H1 (cell line): ENCODE measurements around the gene GRIK1. TPM values are rescaled to one million over a fixed set of nuclear protein-coding genes. Genes with fewer than 3 reads are reported as not detected.

ENCODE experiments used
- CTCF ChIA-PET: fragments of 300-600 bp; sonication (Branson Sonifier 250); formaldehyde crosslinking; loops from one replicate; lab custom pipeline; 2021; ENCODE audit not compliant: partially characterized antibody; lab: Charles Lee
- POLR2A ChIA-PET: fragments of 300-600 bp; sonication (Branson Sonifier 250); formaldehyde crosslinking; loops from one replicate; lab custom pipeline; 2021; ENCODE audit warnings: inconsistent platforms; ENCODE audit not compliant: partially characterized antibody; lab: Charles Lee
- DNase-seq, 2 experiments: peaks; one replicate each; pipeline versions ENCODE4 v3.0.0 to v3.0.0-alpha.2; 2010 to 2022; ENCODE audit warnings: low spot score in 2 of 2, low read depth in 1 of 2, mixed read lengths in 1 of 2
- FAIRE-seq: peaks from 2 replicates; lab custom pipeline; 2011; peaks lifted over from hg19 to GRCh38; lab: Jason Lieb, UNC
- H2AFZ ChIP-seq: 2 replicates; pipeline ENCODE4 v1.8.1; 2012; ENCODE audit warnings: low read length, inconsistent platforms
- H2AK5ac ChIP-seq: 2 replicates; pipeline ENCODE4 v1.6.1; 2013; ENCODE audit warnings: low read depth, low read length
- H2BK120ac ChIP-seq: replicated peaks from 2 replicates; pipeline ENCODE3; 2013; ENCODE audit warnings: low read depth, low read length, inconsistent platforms
- H2BK12ac ChIP-seq: 2 replicates; pipeline ENCODE4 v1.6.1; 2013; ENCODE audit warnings: low read depth, low read length
- H2BK15ac ChIP-seq: 2 replicates; pipeline ENCODE4 v1.6.1; 2013; ENCODE audit warnings: low read length
- H2BK20ac ChIP-seq: 2 replicates; pipeline ENCODE4 v1.6.1; 2013; ENCODE audit warnings: low read length
- H2BK5ac ChIP-seq: 2 replicates; pipeline ENCODE4 v1.6.1; 2013; ENCODE audit warnings: low read depth, low read length
- H3K14ac ChIP-seq: 2 replicates; pipeline ENCODE4 v1.6.1; 2013; ENCODE audit warnings: inconsistent platforms; ENCODE audit not compliant: insufficient read length
- H3K18ac ChIP-seq: 2 replicates; pipeline ENCODE4 v1.6.1; 2013; ENCODE audit warnings: low read length; ENCODE audit errors: extremely low read depth
- H3K23ac ChIP-seq: 2 replicates; pipeline ENCODE4 v1.6.1; 2013; ENCODE audit warnings: inconsistent platforms; ENCODE audit not compliant: insufficient read length
- H3K23me2 ChIP-seq: 2 replicates; pipeline ENCODE4 v1.6.1; 2013; ENCODE audit warnings: low read depth, low read length
- H3K27ac ChIP-seq: 2 replicates; pipeline ENCODE4 v1.6.1; 2011; ENCODE audit warnings: low read depth, low read length, inconsistent platforms
- H3K27me3 ChIP-seq, 4 experiments: replicated peaks in 1 of 4; 1 replicate in 1 of 4; 2 replicates in 3 of 4; pipeline versions ENCODE4 v1.6.1 to v1.8.1; 2011 to 2013; ENCODE audit warnings: low read length in 3 of 4, mild to moderate bottlenecking in 3 of 4, inconsistent platforms in 2 of 4, mixed read lengths in 2 of 4, moderate library complexity in 1 of 4; ENCODE audit not compliant: control insufficient read depth in 3 of 4, insufficient read depth in 3 of 4; ENCODE audit errors: extremely low read depth in 1 of 4
- H3K36me3 ChIP-seq, 4 experiments: 2 replicates each; pipeline versions ENCODE4 v1.6.1 to v1.8.1; 2011 to 2013; ENCODE audit warnings: mild to moderate bottlenecking in 4 of 4, low read length in 3 of 4, moderate library complexity in 2 of 4, control low read depth in 1 of 4, inconsistent platforms in 1 of 4; ENCODE audit not compliant: insufficient read depth in 4 of 4, control insufficient read depth in 2 of 4
- H3K4ac ChIP-seq: replicated peaks from 2 replicates; pipeline ENCODE3; 2013; ENCODE audit warnings: low read length, low read depth, mixed read lengths, inconsistent platforms; ENCODE audit not compliant: insufficient read length
- H3K4me1 ChIP-seq, 4 experiments: replicated peaks in 1 of 4; 1 replicate in 1 of 4; 2 replicates in 3 of 4; pipeline versions ENCODE4 v1.6.1 to v1.8.1; 2011 to 2013; ENCODE audit warnings: low read length in 3 of 4, inconsistent platforms in 2 of 4, mixed read lengths in 1 of 4; ENCODE audit not compliant: insufficient read depth in 4 of 4, control insufficient read depth in 3 of 4
- H3K4me2 ChIP-seq, 2 experiments: 2 replicates each; pipeline versions ENCODE4 v1.6.1 to v1.8.1; 2011 to 2013; ENCODE audit warnings: low read depth in 2 of 2, low read length in 2 of 2, control low read depth in 1 of 2, inconsistent platforms in 1 of 2, mild to moderate bottlenecking in 1 of 2; ENCODE audit not compliant: insufficient read depth in 1 of 2
- H3K4me3 ChIP-seq, 4 experiments: fragments of 200-600, 300-600 bp in 1 of 4; sonication (generic), shearing (Covaris generic), sonication (Bioruptor Twin) in 1 of 4; 2 replicates each; pipeline versions ENCODE4 v1.5.1 to v1.8.1; 2011 to 2016; ENCODE audit warnings: low read length in 4 of 4, low read depth in 3 of 4, control low read depth in 2 of 4, inconsistent platforms in 2 of 4, mild to moderate bottlenecking in 2 of 4, mixed read lengths in 1 of 4, moderate library complexity in 1 of 4; ENCODE audit not compliant: insufficient read depth in 2 of 4; ENCODE audit errors: extremely low read depth in 1 of 4
- H3K56ac ChIP-seq: replicated peaks from 2 replicates; pipeline ENCODE3; 2013; ENCODE audit warnings: low read depth, mild to moderate bottlenecking, mixed read lengths, low read length, inconsistent platforms; ENCODE audit not compliant: insufficient read length
- H3K79me1 ChIP-seq: 2 replicates; pipeline ENCODE4 v1.6.1; 2013; ENCODE audit warnings: low read depth, low read length, control low read depth
- H3K79me2 ChIP-seq, 2 experiments: 2 replicates each; pipeline versions ENCODE4 v1.6.1 to v1.8.1; 2012 to 2013; ENCODE audit warnings: low read length in 2 of 2, mild to moderate bottlenecking in 2 of 2, inconsistent platforms in 1 of 2; ENCODE audit not compliant: insufficient read depth in 2 of 2, control insufficient read depth in 1 of 2
- H3K9ac ChIP-seq, 4 experiments: replicated peaks in 1 of 4; 1 replicate in 1 of 4; 2 replicates in 3 of 4; pipeline versions ENCODE4 v1.6.1 to v1.8.1; 2011 to 2013; ENCODE audit warnings: low read depth in 3 of 4, low read length in 3 of 4, control low read depth in 2 of 4, mild to moderate bottlenecking in 2 of 4, moderate library complexity in 2 of 4, inconsistent platforms in 1 of 4; ENCODE audit errors: extremely low read depth in 1 of 4
- H3K9me3 ChIP-seq, 2 experiments: 2 replicates each; pipeline versions ENCODE4 v1.6.1 to v1.8.1; 2012 to 2013; ENCODE audit warnings: mild to moderate bottlenecking in 2 of 2, moderate library complexity in 2 of 2, control low read depth in 1 of 2, inconsistent platforms in 1 of 2, low read depth in 1 of 2, low read length in 1 of 2, mixed read lengths in 1 of 2; ENCODE audit not compliant: insufficient read depth in 2 of 2
- H4K20me1 ChIP-seq, 2 experiments: replicated peaks in 1 of 2; 2 replicates each; pipeline versions ENCODE3 to v1.8.1; 2011 to 2013; ENCODE audit warnings: inconsistent platforms in 2 of 2, low read length in 2 of 2, mild to moderate bottlenecking in 1 of 2; ENCODE audit not compliant: insufficient read depth in 2 of 2, control insufficient read depth in 1 of 2
- H4K5ac ChIP-seq: 2 replicates; pipeline ENCODE4 v1.6.1; 2013; ENCODE audit warnings: low read length, low read depth, mixed read lengths, inconsistent platforms; ENCODE audit not compliant: insufficient read length
- H4K8ac ChIP-seq: 2 replicates; pipeline ENCODE4 v1.8.0; 2013; ENCODE audit warnings: mild to moderate bottlenecking, moderate library complexity, low read length, inconsistent platforms; ENCODE audit not compliant: insufficient read depth; ENCODE audit errors: extremely low read depth
- H4K91ac ChIP-seq: replicated peaks from 2 replicates; pipeline ENCODE3; 2013; ENCODE audit warnings: low read length, mixed read lengths, inconsistent platforms; ENCODE audit not compliant: insufficient read length
- RNF2 ChIP-seq: fragments of 200-900, 300-1000 bp; sonication (generic); IDR thresholded peaks from 2 replicates; pipeline ENCODE4 v1.7.1; 2016; ENCODE audit warnings: borderline replicate concordance, low read depth, mild to moderate bottlenecking, antibody characterized with exemption, low read length; ENCODE audit not compliant: poor library complexity, severe bottlenecking; ENCODE audit errors: missing control alignments
- SIX5 ChIP-seq: IDR thresholded peaks from 2 replicates; pipeline ENCODE4 v1.6.1; 2011; ENCODE audit warnings: mild to moderate bottlenecking, low read depth, low read length
- SP4 ChIP-seq: IDR thresholded peaks from 2 replicates; pipeline ENCODE4 v1.6.1; 2012; ENCODE audit warnings: low read length, inconsistent platforms
- WGBS, 2 experiments: shearing (Covaris generic) in 1 of 2; methylation state at CpG; one replicate each; pipeline versions ENCODE4 v1.1.6 to v1.1.7; 2013 to 2015; ENCODE audit warnings: low lambda C conversion rate in 2 of 2, mixed read lengths in 2 of 2, inconsistent platforms in 1 of 2, low coverage in 1 of 2, missing lambda C conversion rate in 1 of 2; ENCODE audit not compliant: insufficient replicate concordance in 2 of 2, insufficient coverage in 1 of 2, insufficient read length in 1 of 2; ENCODE audit errors: extremely low coverage in 1 of 2, missing lambda C conversion rate in 1 of 2; 5-methylcytosine and 5-hydroxymethylcytosine counted together
- polyA plus RNA-seq, 7 experiments: library from polyadenylated mRNA; depleted of rRNA in 3 of 7; stranded (reverse) in 5 of 7; unstranded in 2 of 7; fragments of >200 nt in 5 of 7; fragments of 200-250 nt in 2 of 7; gene quantifications; 1 replicate in 5 of 7; 2 replicates in 1 of 7; 4 replicates in 1 of 7; pipeline versions ENCODE4 v1.2.1 to v1.2.3, GENCODE V29; 2011 to 2013; ENCODE audit warnings: missing spikeins in 2 of 7, mixed read lengths in 2 of 7
- total RNA-seq: library from RNA; stranded (reverse); fragmentation: NEBNext Ultra II Directional; extraction: Animal tissue kit (Norgen Biotek cat#: 25700); gene quantifications from 2 replicates; pipeline ENCODE4 v1.2.1, GENCODE V29; 2021

GRIK1 gene
- total and polyA plus RNA-seq, 2 of the 8 experiments (the other 6 are each of a cell fraction or from before 2014, with no cell fraction given), result 0.11 to 0.32 TPM

GRCh38 chr21:29682800-29683199 lies 257.0 kb downstream of the GRIK1 start:
- Histone ChIP-seq H2AK5ac (no peak overlapping the region), H3K4me1 (no peaks in the 10 kb centered on the region), H3K9me3 (no peaks in the 10 kb centered on the region), H3K27me3 (no peaks in the 10 kb centered on the region), H3K4me2 (no peak overlapping the region), H3K36me3 (no peaks in the 10 kb centered on the region), H4K20me1 (no peaks in the 10 kb centered on the region), H3K14ac (no peak overlapping the region), H2BK5ac (no peak overlapping the region), H3K18ac (no peak overlapping the region), H3K79me1 (no peaks in the 10 kb centered on the region), H3K23me2 (no peaks in the 10 kb centered on the region), H3K9ac (no peak overlapping the region), H2BK12ac (no peak overlapping the region), H2BK15ac (no peak overlapping the region), H2BK20ac (no peak overlapping the region), H3K56ac (no peak overlapping the region), H2BK120ac (no peak overlapping the region), H3K79me2 (no peaks in the 10 kb centered on the region), H4K5ac (no peak overlapping the region), H3K4me3 (no peak overlapping the region), H4K8ac (no peak overlapping the region), H3K4ac (no peak overlapping the region), H2AFZ (no peak overlapping the region), H3K27ac (no peak overlapping the region), H3K23ac (no peak overlapping the region), H4K91ac (no peak overlapping the region)
- 83% methylated on average over 3 of the region's 3 CpGs; no CpG with 5 or more reads in 1 of the 2 experiments for WGBS, 2 experiments
- DNase-seq (no peak), FAIRE-seq (no peak)
- TF ChIP-seq SP4 (no peak), SIX5 (no peak), RNF2 (no peak)
- CTCF ChIA-PET, result no interaction called here
- POLR2A ChIA-PET, result no interaction called here
